ENCODE data around the gene TAS1R1.

Gene TAS1R1

GRCh38 chr1:6554907-6555778 lies at the start of gene TAS1R1:
TSS of gene TAS1R1 (plus strand) at chr1:6555307. CDS start at chr1:6555374, 67 bp downstream.
- DNase-seq (ENCODE audit: low read depth in 2 of 2): no peak

GRCh38 chr1:6505367-6506209 lies 49.5 kb upstream of the TAS1R1 start:
- no peak for DNase-seq (ENCODE audit: low read depth in 2 of 2)

- no peak for DNase-seq (ENCODE audit: low read depth in 2 of 2)
These were observed 48.7 kb upstream of the TAS1R1 start for GRCh38 chr1:6506210-6507036.

- DNase-seq (ENCODE audit: low read depth in 2 of 2): no peak
These were observed 48.1 kb upstream of the TAS1R1 start for GRCh38 chr1:6507037-6507428.

- DNase-seq (ENCODE audit: low read depth in 2 of 2): no peak
These were observed 47.6 kb upstream of the TAS1R1 start for GRCh38 chr1:6507461-6507911.

GRCh38 chr1:6508154-6508815 lies 46.8 kb upstream of the TAS1R1 start:
- DNase-seq (ENCODE audit: low read depth in 2 of 2): no peak

GRCh38 chr1:6508816-6509189 lies 46.3 kb upstream of the TAS1R1 start:
- no peak for DNase-seq (ENCODE audit: low read depth in 2 of 2)

GRCh38 chr1:6509220-6509918 lies 45.7 kb upstream of the TAS1R1 start:
- no peak for DNase-seq (ENCODE audit: low read depth in 2 of 2)

- no peak for DNase-seq (ENCODE audit: low read depth in 2 of 2)
These were observed 45.2 kb upstream of the TAS1R1 start for GRCh38 chr1:6509919-6510291.

GRCh38 chr1:6510493-6510892 lies 44.6 kb upstream of the TAS1R1 start:
- DNase-seq (ENCODE audit: low read depth in 2 of 2): no peak

GRCh38 chr1:6511056-6511455 lies 44.1 kb upstream of the TAS1R1 start:
- DNase-seq (ENCODE audit: low read depth in 2 of 2): no peak

- no peak for DNase-seq (ENCODE audit: low read depth in 2 of 2)
These were observed 43.4 kb upstream of the TAS1R1 start for GRCh38 chr1:6511561-6512244.

GRCh38 chr1:6512245-6512907 lies 42.7 kb upstream of the TAS1R1 start:
- DNase-seq (ENCODE audit: low read depth in 2 of 2): no peak

- no peak for DNase-seq (ENCODE audit: low read depth in 2 of 2)
These were observed 42.2 kb upstream of the TAS1R1 start for GRCh38 chr1:6512908-6513280.

- no peak for DNase-seq (ENCODE audit: low read depth in 2 of 2)
These were observed 41.7 kb upstream of the TAS1R1 start for GRCh38 chr1:6513320-6513801.

GRCh38 chr1:6515771-6516170 lies 39.3 kb upstream of the TAS1R1 start:
- DNase-seq (ENCODE audit: low read depth in 2 of 2): no peak

- no peak for DNase-seq (ENCODE audit: low read depth in 2 of 2)
These were observed 37.7 kb upstream of the TAS1R1 start for GRCh38 chr1:6517435-6517851.

GRCh38 chr1:6519491-6519934 lies 35.6 kb upstream of the TAS1R1 start:
- no peak for DNase-seq (ENCODE audit: low read depth in 2 of 2)

- DNase-seq (ENCODE audit: low read depth in 2 of 2): no peak
These were observed 35.0 kb upstream of the TAS1R1 start for GRCh38 chr1:6519935-6520671.
